GM21360 (cell line): Measurements from ENCODE around the gene HVCN1.
"Not testable (repeated sequence)": the region's sequence is repeated elsewhere in the genome, so short reads cannot be mapped to it uniquely, and the experiment has no call there.

ENCODE experiments used
- ATAC-seq: cut with Tn5 transposase; IDR thresholded peaks from one replicate; pipeline ENCODE4 v1.9.1; 2021; ENCODE audit warnings: mild to moderate bottlenecking, moderate library complexity; ENCODE audit not compliant: unreplicated experiment

The HVCN1 gene

DNA sequence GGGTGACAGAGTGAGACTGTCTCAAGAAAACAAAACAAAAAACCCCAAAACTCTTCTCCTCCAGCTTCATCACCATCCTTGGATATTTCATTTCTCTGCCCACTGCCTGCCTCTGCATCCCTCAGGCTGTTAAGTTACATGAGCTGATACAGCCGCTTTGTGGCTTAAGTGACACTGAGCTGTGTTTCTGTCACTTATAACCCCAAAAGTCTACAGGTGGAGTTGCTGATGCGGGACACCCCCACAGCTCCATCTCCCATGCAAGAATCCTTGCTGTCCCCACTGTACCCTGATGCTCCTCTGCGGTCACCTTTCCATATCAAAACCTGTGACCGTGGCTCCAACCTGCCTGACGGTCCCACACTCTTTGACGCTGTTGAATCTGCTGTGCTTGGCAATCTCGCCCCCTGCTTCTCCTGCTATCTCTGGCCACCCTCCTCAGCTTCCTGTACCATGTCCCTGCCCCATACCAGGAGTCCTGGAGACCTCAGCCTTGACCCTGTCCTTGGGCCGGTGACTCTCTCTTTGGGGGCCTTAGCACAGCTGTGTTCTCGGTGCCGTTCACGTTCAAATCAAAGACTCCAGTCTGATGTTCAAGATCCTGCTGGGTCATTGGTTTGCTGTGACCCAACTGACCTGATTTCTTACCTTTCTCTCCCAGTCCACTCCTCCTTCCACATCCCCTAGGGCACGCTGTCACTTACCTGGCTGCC, 20.3 kb downstream of the HVCN1 start:
- no peak for ATAC-seq

DNA sequence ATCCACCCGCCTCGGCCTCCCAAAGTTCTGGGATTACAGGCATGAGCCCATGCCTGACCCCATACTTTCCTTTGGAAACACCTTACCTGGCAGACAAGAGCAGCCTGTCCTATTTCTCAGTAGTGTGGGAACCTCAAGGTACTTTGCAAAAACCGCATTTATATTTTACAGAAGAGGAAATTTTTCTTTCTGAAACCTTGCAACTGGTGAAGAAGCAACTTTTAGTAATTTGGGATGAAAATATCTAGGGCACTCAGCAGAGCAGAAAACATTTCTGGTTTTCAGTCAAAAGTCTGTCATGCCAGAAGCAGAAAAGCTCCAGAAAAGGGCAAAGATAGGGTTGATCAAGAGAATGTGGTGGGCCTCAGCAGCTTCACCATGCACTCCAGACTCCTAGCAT, 21.2 kb downstream of the HVCN1 start:
- ATAC-seq, result no peak

DNA sequence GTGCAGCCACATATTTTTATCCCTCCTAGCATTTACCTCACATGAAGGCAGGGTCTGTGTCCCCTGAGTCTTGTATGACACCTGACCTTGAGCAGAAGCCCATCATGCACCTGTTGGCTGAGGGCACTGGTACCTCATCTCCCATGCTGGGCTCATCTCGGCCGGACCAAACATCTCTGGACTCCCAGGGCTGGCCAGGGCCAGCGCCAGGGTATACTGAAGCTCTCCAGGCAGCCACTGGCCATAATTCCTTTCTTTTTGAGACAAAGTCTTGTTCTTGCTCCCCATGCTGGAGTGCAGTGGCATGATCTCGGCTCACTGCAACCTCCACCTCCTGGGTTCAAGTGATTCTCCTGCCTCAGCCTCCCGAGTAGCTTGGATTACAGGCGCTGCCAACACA, 22.0 kb downstream of the HVCN1 start:
- ATAC-seq, result no peak

DNA sequence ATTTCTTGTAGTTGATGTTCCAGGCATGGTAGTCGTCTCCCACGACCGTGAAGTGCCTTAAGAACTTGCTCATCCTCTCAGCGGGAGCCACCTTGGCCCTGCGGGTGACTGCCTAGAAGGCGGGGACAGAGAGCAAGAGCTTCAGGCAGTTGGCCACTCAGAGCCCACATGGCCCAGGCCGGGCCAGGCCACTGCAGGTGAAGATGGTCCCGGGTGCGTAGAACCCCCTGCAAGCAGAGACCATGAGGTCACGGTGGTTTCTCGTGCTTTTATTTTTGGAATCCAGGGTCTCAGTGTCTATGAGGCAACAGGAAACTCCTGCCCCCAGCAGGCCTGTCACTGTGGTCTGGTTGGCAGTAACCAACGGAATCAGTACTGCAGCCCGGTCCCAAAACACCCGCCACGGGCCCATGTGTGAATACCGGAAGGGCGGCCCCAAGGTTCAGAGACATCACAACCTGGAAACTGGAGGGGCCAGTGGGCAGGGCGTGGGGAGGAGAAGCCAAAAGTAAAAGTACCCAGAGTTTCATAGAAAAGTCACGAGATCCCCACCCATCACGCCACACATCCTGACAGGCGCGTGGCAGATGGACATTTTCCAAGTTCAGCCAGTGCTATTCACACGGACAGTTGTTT, 27.5 kb downstream of the HVCN1 start:
- peak; percentile 87 for ATAC-seq

DNA sequence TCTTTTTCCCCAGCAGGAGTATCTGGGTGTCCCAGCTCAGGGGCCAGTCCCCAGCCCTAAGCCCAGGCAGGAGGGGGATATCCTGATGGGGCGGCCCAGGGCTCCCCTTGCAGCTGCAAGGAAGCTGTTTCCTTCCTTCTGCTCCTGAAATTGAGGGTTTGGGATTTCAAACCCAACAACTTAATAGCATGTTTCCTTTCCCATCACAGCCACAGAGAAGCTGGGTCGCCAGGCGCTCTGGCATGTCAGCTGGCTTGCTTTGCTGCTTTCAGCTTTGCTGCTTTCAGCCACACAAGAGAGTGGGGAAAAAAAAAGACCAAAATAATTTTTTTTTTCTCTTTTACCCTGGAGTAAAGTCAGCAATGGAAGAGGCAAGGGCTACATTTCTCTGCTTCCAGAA, 30.0 kb downstream of the HVCN1 start:
- no peak for ATAC-seq

DNA sequence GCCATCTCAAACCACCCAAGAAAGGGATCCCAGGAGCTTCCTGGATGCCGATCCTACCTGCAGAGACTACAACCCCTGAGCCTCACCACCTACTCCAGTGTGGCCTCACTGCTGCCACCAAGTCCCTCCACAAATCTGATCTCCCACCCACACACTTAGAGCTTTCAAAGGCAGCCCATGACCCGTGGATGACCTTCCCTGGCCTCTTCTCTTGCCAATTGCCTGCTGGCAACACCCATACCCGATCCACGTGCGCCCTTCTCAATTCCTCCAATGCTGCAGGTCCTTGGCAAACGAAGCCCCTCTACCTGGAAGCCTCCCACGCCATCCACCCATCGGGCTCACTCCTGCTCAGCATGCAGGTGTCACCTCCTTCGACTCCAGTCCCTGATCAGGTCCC, 30.7 kb downstream of the HVCN1 start:
- no peak for ATAC-seq

DNA sequence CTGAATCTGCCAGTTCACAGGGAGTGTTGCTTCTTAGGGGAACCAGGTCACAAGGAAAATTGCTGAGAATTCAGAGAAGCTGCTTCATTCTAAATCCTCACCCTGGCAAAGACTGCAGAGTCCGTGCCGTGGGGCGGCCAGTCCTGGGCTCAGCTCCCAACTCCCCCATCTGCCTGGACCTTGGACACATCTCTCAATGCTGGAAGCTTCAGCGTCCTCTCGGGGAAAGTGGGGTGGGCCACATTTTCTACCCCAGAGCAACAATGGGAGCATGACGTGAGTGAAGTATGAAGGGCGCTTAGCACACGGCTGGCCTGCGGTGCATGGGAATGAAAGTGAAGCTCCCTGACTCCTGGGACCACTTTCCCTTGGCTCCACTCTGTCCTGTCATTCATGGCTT, 31.2 kb downstream of the HVCN1 start:
- ATAC-seq, result no peak

DNA sequence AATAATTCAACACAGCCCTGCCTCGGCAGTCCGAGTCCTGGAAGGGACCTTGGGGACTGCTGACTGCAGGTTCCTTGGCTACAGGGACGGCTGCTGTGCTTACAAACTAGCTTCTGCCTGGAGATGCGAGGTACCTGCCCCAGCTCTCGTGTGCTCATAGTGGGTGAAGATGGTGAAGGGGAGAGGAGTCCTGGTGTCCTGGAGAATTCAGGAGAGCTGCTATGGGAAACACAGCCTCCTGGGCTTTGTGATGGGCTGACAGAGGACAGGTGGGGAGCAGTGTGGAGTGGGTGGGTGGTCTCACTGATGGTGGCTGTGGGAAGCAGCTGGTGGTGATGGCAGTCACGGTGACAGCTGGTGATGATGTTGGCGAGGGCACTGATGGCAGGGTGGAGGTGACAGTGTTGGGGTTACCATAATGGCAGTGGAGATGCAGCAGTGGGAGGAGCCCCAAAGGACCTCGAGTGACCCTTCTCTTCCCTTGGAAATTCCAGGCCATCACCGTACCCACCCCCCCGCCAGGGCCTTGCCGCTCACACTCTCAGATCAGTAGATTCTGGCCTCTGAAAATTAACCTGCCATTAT, 32.8 kb downstream of the HVCN1 start:
- no peak for ATAC-seq

DNA sequence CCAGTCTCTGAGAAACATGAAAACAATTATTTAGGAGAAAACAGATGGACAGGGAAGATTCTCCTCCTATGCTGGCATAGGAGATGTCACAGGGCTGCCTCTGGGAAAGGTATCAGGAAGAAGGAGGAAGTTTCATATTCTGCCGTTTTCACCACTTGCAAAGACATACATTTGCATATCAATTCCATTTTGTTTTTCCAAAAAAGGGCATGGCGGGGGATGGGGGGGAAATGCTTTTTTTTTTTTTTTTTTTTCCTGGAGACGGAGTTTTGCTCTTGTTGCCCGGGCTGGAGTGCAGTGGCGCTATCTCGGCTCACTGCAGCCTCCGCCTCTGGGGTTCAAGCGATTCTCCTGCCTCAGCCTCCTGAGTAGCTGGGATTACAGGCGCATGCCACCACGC, 34.7 kb downstream of the HVCN1 start:
- not testable (repeated sequence) for ATAC-seq

DNA sequence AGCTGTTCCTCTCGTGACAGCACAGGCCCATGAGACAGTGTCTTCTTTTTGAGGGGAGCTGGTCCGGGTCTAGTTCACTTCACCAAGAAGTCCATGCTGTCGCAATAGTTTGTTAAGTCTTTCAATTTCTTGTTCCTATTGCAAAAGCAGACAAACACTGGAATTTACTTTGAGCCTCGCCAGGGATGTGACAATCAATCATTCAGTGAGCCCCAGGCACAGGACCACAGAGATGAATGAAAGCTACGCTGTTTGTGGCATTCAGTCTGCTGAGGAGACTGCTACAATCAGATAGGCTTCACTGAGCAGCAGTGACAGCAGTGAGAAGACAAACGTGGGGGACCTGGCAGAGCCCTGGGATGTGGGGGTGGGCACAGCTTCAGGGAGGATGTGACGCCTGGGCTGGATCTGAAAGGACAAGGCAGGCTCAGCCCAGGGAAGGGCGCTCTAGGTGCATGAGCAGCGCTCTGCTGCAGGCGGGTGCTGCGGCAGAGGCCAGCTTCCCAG, 39.5 kb downstream of the HVCN1 start:
- ATAC-seq, result no peak

DNA sequence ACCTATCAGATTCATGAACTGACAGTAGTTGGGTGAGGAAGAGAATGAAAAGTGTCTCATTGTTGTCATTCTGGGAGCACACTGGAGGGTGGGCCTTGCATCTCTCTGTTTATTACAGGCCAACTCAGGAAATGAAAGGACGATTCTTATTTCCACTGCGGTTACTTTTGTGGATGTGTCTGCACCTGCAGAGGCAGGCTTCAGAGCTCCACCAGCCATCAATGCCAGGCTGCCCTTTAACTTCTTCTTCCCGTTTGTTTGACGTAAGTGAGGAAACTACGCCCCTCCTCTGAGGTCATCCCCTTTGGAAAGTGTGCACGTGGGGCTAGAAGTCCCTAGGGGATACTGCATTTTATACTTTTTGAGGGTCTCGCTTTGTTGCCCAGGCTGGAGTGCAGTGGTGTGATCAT, 41.3 kb downstream of the HVCN1 start:
- ATAC-seq, result no peak

DNA sequence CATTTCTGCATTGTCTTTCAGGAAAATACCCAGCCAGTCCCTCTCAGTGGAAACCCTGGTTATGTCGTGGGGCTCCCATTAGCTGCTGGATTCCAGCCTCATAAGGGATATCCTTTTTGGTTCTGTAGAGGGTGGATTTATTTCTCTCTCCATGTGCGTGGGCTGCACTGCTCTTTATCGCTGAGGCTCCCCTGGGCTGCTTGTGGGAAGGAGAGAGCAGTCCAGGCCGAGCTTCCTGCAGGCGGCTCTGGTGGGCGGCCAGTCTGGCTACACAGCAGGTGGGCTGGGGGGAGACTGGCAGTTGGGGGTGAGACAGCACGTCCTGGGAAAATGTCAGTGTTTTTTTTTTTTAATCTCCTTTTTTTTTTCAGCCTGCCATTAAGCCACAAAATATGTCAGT, 47.4 kb downstream of the HVCN1 start:
- ATAC-seq, result no peak

DNA sequence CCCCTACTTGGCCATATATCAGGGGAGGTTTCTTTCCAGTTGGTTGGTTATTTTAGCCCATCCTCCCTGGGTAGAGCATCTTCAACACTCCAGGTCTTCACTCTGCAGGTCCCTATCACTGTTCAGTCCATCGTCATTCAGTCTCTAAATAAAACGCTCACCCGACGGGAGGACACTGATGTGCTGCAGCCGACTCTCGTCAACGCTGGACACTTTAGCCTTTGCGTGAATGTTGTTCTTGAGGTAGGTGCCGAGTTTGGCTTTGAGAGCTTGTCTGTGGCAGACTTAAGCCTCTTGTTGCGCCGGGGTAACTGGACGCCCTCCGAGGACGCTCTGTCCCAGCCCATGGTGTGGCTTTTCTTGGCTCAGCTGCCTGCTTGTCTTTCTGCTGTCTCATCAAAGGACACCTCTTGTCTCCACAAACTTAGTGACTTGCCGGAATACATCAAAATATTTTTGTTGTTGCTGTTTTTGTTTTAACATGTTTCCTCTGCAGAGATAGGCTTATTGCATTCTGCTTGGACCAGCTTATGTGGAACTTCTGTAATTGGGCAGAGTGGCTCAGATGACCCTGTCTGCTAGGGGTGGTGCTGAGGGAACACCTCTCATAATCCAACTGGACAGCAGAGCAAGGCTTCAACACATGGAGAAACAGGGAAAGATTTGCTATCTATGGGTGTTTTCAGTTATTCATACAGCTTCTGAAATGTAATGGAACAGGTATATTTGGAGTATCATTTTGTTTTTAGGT, 48.5 kb downstream of the HVCN1 start:
- ATAC-seq, result no peak

DNA sequence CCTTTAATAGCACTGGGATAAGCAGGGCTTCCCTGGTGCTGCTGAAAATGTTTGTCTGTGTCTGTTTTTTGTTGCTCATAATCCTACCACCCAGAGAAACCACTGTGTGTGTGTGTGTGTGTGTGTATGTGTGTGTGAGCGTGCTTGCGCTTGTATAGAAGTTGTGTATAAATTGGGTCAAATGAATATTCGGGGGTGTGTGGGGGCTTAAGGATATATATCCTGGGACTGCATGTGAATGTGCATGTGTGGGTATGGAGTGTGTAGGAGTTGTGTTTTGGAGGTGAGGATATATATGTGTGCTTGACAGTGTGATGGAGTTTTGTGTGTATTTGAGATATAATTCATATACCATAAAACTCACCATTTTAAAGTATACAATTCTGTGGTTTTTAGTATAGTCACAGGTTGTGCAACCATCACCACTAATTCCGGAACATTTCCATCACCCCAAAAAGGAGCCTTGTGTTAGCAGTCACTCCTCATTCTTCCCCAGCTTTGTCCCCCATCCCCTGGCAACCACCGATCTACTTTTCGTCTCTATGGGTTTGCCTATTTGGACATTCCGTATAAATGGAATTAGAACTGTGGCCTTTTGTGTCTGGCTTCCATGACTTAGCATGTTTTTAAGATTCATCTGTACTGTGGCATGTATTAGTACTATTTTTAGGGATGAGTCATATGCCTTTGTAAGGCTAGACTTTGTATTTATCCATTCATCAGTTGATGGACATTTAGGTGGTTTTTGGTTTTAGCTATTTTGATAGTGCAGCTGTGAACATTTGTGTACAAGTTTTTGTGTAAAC, 49.4 kb downstream of the HVCN1 start:
- no peak for ATAC-seq

DNA sequence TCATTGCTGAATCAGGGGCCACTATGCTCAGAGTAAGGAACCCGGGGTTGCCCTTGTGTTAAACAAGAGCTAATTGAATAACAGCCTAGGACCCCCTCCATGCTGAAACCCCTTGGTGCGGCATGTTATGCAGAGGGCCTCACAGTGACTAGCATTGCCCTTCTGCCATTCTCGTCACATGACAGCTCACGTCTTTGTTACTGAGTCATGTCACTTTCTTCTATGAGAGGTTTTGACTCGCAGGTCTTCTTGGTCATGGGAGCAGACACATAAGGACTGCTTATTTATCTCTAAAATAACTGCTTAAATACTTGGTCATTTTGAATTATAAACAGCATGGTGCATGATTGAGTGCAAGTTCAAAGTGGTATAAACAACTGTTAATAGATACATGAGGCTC, 50.1 kb downstream of the HVCN1 start:
- no peak for ATAC-seq

DNA sequence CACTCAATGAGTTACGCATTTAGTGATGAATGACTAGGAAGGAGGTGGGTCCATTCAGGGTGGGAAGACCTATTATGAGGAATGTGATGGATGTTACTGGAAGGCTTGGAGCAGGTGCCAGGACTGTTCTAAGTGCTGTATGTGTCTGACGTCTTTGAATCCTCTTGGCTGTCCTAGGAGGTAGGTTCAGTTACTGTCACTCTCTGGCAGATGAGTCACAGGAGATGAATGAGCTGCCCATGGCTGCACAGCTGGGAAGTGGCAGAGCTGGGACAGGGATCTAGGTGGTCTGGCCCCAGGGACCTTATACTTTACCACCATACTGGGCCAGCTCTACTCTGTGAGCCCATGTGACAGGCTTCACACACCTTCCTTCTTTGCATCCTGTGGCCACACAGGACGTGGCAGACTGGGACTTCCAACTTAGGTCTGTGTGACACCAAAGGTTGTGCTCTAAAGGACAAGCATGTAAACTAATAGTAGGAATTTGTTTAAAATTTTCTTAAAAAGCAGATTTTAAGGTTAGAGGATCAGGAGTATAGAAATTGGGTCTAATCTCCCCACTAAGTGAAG, 51.0 kb downstream of the HVCN1 start:
- no peak for ATAC-seq

DNA sequence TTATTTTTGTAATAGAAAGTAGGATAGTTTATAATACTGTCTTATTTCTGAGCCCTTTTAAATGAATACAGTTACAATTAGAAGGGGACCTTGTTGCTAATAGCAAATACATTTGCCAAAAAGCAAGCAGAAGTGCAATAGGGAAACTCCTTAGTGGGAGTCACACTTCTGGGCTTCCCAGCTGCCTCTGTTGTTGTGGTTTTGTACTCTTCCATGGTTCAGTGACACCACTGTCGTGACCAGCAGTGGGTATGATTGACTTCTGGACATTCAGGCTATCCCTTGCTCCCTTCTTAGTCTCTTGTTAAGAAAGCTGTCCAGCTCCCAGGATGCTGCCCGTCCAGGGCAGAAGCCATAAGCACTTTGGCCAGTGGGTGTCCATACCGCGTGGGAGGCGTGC, 52.4 kb downstream of the HVCN1 start:
- no peak for ATAC-seq

DNA sequence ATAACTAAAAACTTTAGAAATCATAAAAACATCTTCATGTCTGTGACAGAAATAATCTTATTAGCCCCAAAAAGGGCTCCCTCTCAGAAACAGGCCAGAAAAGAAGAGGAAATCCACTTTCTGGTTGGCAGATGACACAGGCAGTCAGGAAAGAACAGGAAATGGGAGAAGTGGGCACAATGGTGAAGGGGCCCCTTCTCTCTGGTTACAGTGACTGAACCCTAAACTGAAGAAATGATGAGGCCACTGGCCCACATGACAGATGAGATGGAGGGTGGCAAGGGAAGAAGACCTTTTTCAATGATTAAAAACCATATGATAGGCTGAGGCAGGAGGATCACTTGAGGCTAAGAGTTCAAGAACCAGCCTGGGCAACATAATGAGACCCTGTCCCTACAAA, 53.9 kb downstream of the HVCN1 start:
- ATAC-seq, result no peak

DNA sequence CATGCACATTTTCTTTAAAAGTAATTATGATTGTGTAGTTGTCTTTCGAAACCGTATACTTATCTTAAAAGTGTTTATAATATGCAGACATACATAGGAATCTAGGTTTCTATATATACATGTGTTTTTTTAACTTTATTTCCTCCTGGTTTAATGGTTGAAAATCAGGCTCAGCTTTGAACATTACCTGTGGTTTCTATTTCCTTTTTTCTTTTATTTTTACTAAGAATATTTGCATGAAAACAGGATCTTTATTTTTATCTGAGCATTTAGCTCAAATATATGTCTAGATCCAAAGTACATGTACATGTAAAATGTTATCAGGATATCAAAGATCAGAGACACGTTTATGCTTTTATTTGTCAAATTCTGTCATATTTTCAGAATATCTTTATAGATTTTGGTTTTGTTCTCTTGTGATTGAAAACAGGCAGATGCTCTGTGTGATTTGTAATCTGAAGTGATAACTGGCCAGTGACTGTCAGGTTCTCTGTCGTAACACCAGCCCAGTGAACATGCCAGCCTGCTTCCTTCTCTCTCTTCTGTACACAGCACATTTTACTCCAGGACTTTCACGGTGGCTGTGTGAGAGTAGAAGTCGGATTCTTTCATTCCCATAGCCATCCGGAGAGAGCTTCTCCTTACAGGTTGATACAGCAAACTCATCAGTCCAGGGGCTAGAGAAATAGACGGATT, 61.3 kb downstream of the HVCN1 start:
- no peak for ATAC-seq

DNA sequence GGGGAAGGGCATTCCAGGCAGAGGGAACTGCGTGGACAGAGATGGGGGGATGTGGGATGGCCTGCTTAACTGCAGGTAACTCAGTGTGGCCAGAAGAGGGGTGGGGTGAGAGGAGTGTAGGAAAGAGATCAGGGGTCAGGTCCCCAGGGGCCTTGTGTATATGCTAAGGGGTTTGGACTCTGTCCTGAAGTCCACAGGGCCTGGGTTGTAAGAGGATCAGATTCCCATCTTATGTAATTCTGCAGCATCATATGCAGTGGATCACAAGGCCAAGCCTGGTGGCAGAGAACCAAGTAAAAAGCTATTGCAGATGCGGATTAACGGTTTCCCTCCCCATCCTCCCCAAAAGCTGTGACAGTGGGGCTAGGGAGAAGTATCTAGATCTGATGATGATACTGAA, 66.3 kb downstream of the HVCN1 start:
- ATAC-seq, result no peak
